Fibroblast of the aortic adventitia (primary cell): ENCODE data around the gene MYO16. TPM values are rescaled to one million over a fixed set of nuclear protein-coding genes. Genes with fewer than 3 reads are reported as not detected.

Source experiments
- DNase-seq: peaks from one replicate; pipeline ENCODE4 v3.0.0-alpha.2; 2010; ENCODE audit warnings: low read depth
- H3K4me3 ChIP-seq: 2 replicates; pipeline ENCODE4 v1.5.1; 2011; ENCODE audit warnings: low read depth, mild to moderate bottlenecking, control low read depth, low read length, moderate library complexity
- CTCF ChIP-seq: IDR thresholded peaks from 2 replicates; pipeline ENCODE4 v1.5.1; 2011; ENCODE audit warnings: mild to moderate bottlenecking, low read length, control low read depth, inconsistent platforms; ENCODE audit not compliant: insufficient read depth
- total RNA-seq: library from RNA; depleted of rRNA; stranded (reverse); fragments of >200 nt; gene quantifications from 2 replicates; pipeline ENCODE4 v1.2.3, GENCODE V29; 2012; ENCODE audit warnings: low replicate concordance

MYO16 gene
- total RNA-seq, 1 donor: under 0.01 TPM

GRCh38 chr13:109148243-109148642 lies 518.8 kb downstream of the MYO16 start:
- TF ChIP-seq CTCF: no peak
- H3K4me3 ChIP-seq: no peak overlapping the region
- no peak for DNase-seq

- DNase-seq: no peak
- H3K4me3 ChIP-seq: no peak overlapping the region
- no peak for TF ChIP-seq CTCF
Measured at GRCh38 chr13:109150696-109151095, 521.3 kb downstream of the MYO16 start.

GRCh38 chr13:109151255-109151654 lies 521.8 kb downstream of the MYO16 start:
- H3K4me3 ChIP-seq: no peak overlapping the region
- TF ChIP-seq CTCF: no peak
- DNase-seq: no peak

GRCh38 chr13:109151696-109152095 lies 522.3 kb downstream of the MYO16 start:
- H3K4me3 ChIP-seq: no peak overlapping the region
- no peak for DNase-seq
- TF ChIP-seq CTCF: no peak

- no peak for TF ChIP-seq CTCF
- no peak overlapping the region for H3K4me3 ChIP-seq
- DNase-seq: no peak
Measured at GRCh38 chr13:109152311-109152820, 523.0 kb downstream of the MYO16 start.

GRCh38 chr13:109152941-109153340 lies 523.5 kb downstream of the MYO16 start:
- H3K4me3 ChIP-seq: no peak overlapping the region
- no peak for TF ChIP-seq CTCF

GRCh38 chr13:109154146-109154545 lies 524.7 kb downstream of the MYO16 start:
- no peak overlapping the region for H3K4me3 ChIP-seq
- DNase-seq: no peak
- no peak for TF ChIP-seq CTCF

More at GRCh38 chr13:109152941-109153340, 523.5 kb downstream of the MYO16 start:
- DNase-seq: no peak
